Measurements from ENCODE around the gene IGLL5. TPM values are rescaled to one million over a fixed set of nuclear protein-coding genes. Genes with fewer than 3 reads are reported as not detected.
"Not testable (repeated sequence)": the region's sequence is repeated elsewhere in the genome, so short reads cannot be mapped to it uniquely, and the experiment has no call there.

IGLL5 gene
- total RNA-seq, 1 donor from 2014 or later, result not detected

GRCh38 chr22:22893891-22894739 lies 6.5 kb downstream of the IGLL5 start:
- Histone ChIP-seq H3K27ac (ENCODE audit: low read depth, low read length) (no peak overlapping the region), H3K9me3 (ENCODE audit: control insufficient read depth in 3 of 3, low read length in 3 of 3) (no peaks in the 10 kb centered on the region), H3K9ac (ENCODE audit: low read depth in 1 of 3, low read length in 3 of 3) (no peak overlapping the region), H3K27me3 (ENCODE audit: control insufficient read depth in 3 of 3, insufficient read depth in 3 of 3, low read length in 3 of 3) (peaks cover 14 to 36% (median 21%) of the 10 kb centered on the region in 3 donors), H3K4me1 (ENCODE audit: control insufficient read depth in 3 of 3, insufficient read depth in 3 of 3, low read length in 3 of 3) (no peaks in the 10 kb centered on the region), H3K36me3 (ENCODE audit: control insufficient read depth in 3 of 3, insufficient read depth in 3 of 3, low read length in 3 of 3) (no peaks in the 10 kb centered on the region), H3K4me3 (ENCODE audit: low read length in 3 of 3) (no peak overlapping the region)

DNA sequence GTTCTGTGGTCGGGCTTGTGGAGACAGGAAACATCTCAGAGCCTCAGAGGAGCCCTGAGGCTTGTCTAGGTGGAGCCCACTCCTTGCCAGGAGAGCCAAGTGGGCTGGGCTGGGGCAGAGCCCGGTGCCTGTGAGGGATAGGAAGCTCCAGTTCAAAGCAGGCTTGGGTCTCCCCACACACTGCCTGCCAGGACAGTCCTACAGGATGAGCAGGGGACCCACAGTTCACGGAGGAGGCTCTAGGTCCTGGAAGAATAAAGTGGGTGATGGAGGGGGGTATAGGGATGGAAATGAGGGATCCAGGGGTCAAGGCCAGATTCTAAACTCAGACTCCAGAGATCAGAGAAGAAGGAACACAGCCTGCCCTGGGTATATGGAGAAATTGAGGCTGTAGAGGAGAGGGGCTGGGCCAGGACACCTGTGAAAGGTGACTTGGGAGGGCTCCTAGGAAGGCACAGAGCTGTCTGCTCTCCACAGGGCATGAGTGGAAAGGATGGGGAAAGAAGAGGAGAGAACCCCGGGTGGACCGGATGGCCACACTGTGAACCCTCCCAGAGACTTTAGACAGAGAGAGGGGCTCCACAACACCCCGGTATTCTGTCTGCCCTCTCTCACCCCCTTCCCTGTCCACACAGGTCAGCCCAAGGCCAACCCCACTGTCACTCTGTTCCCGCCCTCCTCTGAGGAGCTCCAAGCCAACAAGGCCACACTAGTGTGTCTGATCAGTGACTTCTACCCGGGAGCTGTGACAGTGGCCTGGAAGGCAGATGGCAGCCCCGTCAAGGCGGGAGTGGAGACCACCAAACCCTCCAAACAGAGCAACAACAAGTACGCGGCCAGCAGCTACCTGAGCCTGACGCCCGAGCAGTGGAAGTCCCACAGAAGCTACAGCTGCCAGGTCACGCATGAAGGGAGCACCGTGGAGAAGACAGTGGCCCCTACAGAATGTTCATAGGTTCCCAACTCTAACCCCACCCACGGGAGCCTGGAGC lies 7.4 kb downstream of the IGLL5 start:
- no peaks in the 10 kb centered on the region for H3K9me3 ChIP-seq (ENCODE audit: control insufficient read depth in 3 of 3, low read length in 3 of 3)
- H3K27me3 ChIP-seq (ENCODE audit: control insufficient read depth in 3 of 3, insufficient read depth in 3 of 3, low read length in 3 of 3), result peaks cover 14 to 36% (median 21%) of the 10 kb centered on the region in 3 donors

GRCh38 chr22:22895776-22896445 lies 8.3 kb downstream of the IGLL5 start:
- H3K9me3 ChIP-seq (ENCODE audit: control insufficient read depth in 3 of 3, low read length in 3 of 3), result no peaks in the 10 kb centered on the region
- H3K27ac ChIP-seq (ENCODE audit: low read depth, low read length), result no peak overlapping the region
- H3K4me1 ChIP-seq (ENCODE audit: control insufficient read depth in 3 of 3, insufficient read depth in 3 of 3, low read length in 3 of 3), result no peaks in the 10 kb centered on the region
- peaks cover 14 to 36% (median 24%) of the 10 kb centered on the region in 3 donors for H3K27me3 ChIP-seq (ENCODE audit: control insufficient read depth in 3 of 3, insufficient read depth in 3 of 3, low read length in 3 of 3)
- no peak overlapping the region for H3K4me3 ChIP-seq (ENCODE audit: low read length in 3 of 3)
- no peaks in the 10 kb centered on the region for H3K36me3 ChIP-seq (ENCODE audit: control insufficient read depth in 3 of 3, insufficient read depth in 3 of 3, low read length in 3 of 3)
- H3K9ac ChIP-seq (ENCODE audit: low read depth in 1 of 3, low read length in 3 of 3), result no peak overlapping the region

More for the DNA sequence above, 7.4 kb downstream of the IGLL5 start:
- H3K4me1 ChIP-seq (ENCODE audit: control insufficient read depth in 3 of 3, insufficient read depth in 3 of 3, low read length in 3 of 3), result no peaks in the 10 kb centered on the region
- no peak overlapping the region for H3K4me3 ChIP-seq (ENCODE audit: low read length in 3 of 3)
- H3K9ac ChIP-seq (ENCODE audit: low read depth in 1 of 3, low read length in 3 of 3), result no peak overlapping the region
- no peaks in the 10 kb centered on the region for H3K36me3 ChIP-seq (ENCODE audit: control insufficient read depth in 3 of 3, insufficient read depth in 3 of 3, low read length in 3 of 3)
- no peak overlapping the region for H3K27ac ChIP-seq (ENCODE audit: low read depth, low read length)

GRCh38 chr22:22896601-22897000 lies 9.0 kb downstream of the IGLL5 start:
- H3K9ac ChIP-seq (ENCODE audit: low read depth in 1 of 3, low read length in 3 of 3), result no peak overlapping the region
- no peaks in the 10 kb centered on the region for H3K36me3 ChIP-seq (ENCODE audit: control insufficient read depth in 3 of 3, insufficient read depth in 3 of 3, low read length in 3 of 3)
- H3K4me1 ChIP-seq (ENCODE audit: control insufficient read depth in 3 of 3, insufficient read depth in 3 of 3, low read length in 3 of 3), result no peaks in the 10 kb centered on the region
- H3K27me3 ChIP-seq (ENCODE audit: control insufficient read depth in 3 of 3, insufficient read depth in 3 of 3, low read length in 3 of 3), result peaks cover 14 to 39% (median 26%) of the 10 kb centered on the region in 3 donors
- no peak overlapping the region for H3K4me3 ChIP-seq (ENCODE audit: low read length in 3 of 3)
- H3K9me3 ChIP-seq (ENCODE audit: control insufficient read depth in 3 of 3, low read length in 3 of 3), result no peaks in the 10 kb centered on the region
- no peak overlapping the region for H3K27ac ChIP-seq (ENCODE audit: low read depth, low read length)

DNA sequence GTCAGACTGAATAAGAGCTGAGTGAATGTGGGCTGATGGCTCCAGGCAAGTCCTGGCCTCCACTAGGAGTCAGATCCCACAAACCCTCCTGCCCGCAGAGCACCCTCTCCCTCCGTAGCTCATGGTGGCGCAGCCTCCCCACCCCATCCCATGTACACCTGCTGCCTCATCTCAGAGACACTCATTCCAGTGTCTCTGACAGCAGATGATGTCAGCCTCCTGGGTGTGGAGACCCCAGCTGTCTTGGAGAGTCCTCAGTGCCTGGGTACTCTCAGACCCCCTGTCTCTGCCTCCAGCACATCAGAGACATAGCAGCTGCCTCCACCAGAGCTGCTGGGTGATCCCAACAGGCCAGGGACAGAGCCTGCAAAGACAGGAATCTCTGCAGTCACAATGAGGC lies 9.5 kb downstream of the IGLL5 start:
- peaks cover 14 to 39% (median 29%) of the 10 kb centered on the region in 3 donors for H3K27me3 ChIP-seq (ENCODE audit: control insufficient read depth in 3 of 3, insufficient read depth in 3 of 3, low read length in 3 of 3)
- H3K9ac ChIP-seq (ENCODE audit: low read depth in 1 of 3, low read length in 3 of 3), result no peak overlapping the region
- H3K27ac ChIP-seq (ENCODE audit: low read depth, low read length), result no peak overlapping the region

DNA sequence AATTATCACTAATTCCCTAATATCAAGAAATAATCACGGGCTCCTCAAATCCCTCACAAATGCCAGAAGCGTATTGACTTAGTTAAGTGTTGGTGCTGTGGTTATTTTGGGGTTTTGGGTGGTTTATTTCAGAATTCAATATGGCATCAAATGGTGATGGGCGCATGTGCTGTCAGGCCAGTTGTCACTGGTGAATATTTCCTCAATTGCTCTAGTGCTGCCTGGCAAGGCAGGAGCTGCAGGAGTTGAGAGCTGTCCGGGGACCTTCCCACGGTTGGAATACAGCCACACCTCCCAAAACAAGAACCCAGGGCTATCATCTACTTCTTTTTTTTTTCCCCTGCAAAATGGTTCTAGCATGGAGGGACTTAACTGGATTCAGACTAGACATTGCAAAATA lies 10.3 kb downstream of the IGLL5 start:
- Histone ChIP-seq H3K4me1 (ENCODE audit: control insufficient read depth in 3 of 3, insufficient read depth in 3 of 3, low read length in 3 of 3) (no peaks in the 10 kb centered on the region), H3K4me3 (ENCODE audit: low read length in 3 of 3) (no peak overlapping the region), H3K9me3 (ENCODE audit: control insufficient read depth in 3 of 3, low read length in 3 of 3) (no peaks in the 10 kb centered on the region), H3K36me3 (ENCODE audit: control insufficient read depth in 3 of 3, insufficient read depth in 3 of 3, low read length in 3 of 3) (no peaks in the 10 kb centered on the region), H3K9ac (ENCODE audit: low read depth in 1 of 3, low read length in 3 of 3) (no peak overlapping the region), H3K27ac (ENCODE audit: low read depth, low read length) (no peak overlapping the region), H3K27me3 (ENCODE audit: control insufficient read depth in 3 of 3, insufficient read depth in 3 of 3, low read length in 3 of 3) (peaks cover 8 to 40% (median 35%) of the 10 kb centered on the region in 3 donors)

More for the DNA sequence above, 9.5 kb downstream of the IGLL5 start:
- Histone ChIP-seq H3K36me3 (ENCODE audit: control insufficient read depth in 3 of 3, insufficient read depth in 3 of 3, low read length in 3 of 3) (no peaks in the 10 kb centered on the region), H3K4me1 (ENCODE audit: control insufficient read depth in 3 of 3, insufficient read depth in 3 of 3, low read length in 3 of 3) (no peaks in the 10 kb centered on the region), H3K4me3 (ENCODE audit: low read length in 3 of 3) (no peak overlapping the region), H3K9me3 (ENCODE audit: control insufficient read depth in 3 of 3, low read length in 3 of 3) (no peaks in the 10 kb centered on the region)

- not testable (repeated sequence) for H3K27ac ChIP-seq (ENCODE audit: low read depth, low read length); H3K9ac ChIP-seq (ENCODE audit: low read depth in 1 of 3, low read length in 3 of 3); H3K36me3 ChIP-seq (ENCODE audit: control insufficient read depth in 3 of 3, insufficient read depth in 3 of 3, low read length in 3 of 3); H3K9me3 ChIP-seq (ENCODE audit: control insufficient read depth in 3 of 3, low read length in 3 of 3); H3K4me3 ChIP-seq (ENCODE audit: low read length in 3 of 3); H3K4me1 ChIP-seq (ENCODE audit: control insufficient read depth in 3 of 3, insufficient read depth in 3 of 3, low read length in 3 of 3)
- H3K27me3 ChIP-seq (ENCODE audit: control insufficient read depth in 3 of 3, insufficient read depth in 3 of 3, low read length in 3 of 3), result peaks cover 8 to 40% (median 33%) of the 10 kb centered on the region in 3 donors
Measured at GRCh38 chr22:22898411-22898950, 10.9 kb downstream of the IGLL5 start.

DNA sequence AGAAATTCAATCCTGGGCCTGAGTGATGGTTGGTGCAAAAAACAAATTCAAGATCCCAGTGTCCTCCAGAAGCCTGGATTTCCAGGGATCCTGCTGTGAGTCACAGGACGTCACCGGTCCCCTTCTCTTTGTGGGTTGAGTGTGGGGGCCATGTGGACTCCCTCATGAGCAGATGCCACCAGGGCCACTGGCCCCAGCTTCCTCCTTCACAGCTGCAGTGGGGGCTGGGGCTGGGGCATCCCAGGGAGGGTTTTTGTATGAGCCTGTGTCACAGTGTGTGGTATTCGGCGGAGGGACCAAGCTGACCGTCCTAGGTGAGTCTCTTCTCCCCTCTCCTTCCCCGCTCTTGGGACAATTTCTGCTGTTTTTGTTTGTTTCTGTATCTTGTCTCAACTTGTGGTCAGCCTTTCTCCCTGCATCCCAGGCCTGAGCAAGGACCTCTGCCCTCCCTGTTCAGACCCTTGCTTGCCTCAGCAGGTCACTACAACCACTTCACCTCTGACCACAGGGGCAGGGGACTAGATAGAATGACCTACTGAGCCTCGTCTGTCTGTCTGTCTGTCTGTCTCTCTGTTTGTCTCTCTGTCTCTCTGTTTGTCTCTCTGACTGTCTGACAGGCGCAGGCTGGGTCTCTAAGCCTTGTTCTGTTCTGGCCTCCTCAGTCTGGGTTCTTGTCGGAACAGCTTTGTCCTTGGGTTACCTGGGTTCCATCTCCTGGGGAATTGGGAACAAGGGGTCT lies 11.9 kb downstream of the IGLL5 start:
- H3K4me3 ChIP-seq (ENCODE audit: low read length in 3 of 3); H3K9me3 ChIP-seq (ENCODE audit: control insufficient read depth in 3 of 3, low read length in 3 of 3); H3K36me3 ChIP-seq (ENCODE audit: control insufficient read depth in 3 of 3, insufficient read depth in 3 of 3, low read length in 3 of 3); H3K9ac ChIP-seq (ENCODE audit: low read depth in 1 of 3, low read length in 3 of 3); H3K4me1 ChIP-seq (ENCODE audit: control insufficient read depth in 3 of 3, insufficient read depth in 3 of 3, low read length in 3 of 3); H3K27ac ChIP-seq (ENCODE audit: low read depth, low read length): not testable (repeated sequence)
- peaks cover 4 to 33% (median 22%) of the 10 kb centered on the region in 3 donors for H3K27me3 ChIP-seq (ENCODE audit: control insufficient read depth in 3 of 3, insufficient read depth in 3 of 3, low read length in 3 of 3)
